ENCODE data around the gene PAH.

The PAH gene

GRCh38 chr12:102933168-102933567, 16.1 kb upstream of the PAH start:
- Mint-ChIP-seq H3K27me3 (peaks cover 31 to 32% of the 10 kb centered on the region in 2 donors), H3K4me3 (no peak overlapping the region), H3K9me3 (peaks cover 0 to 6% of the 10 kb centered on the region in 2 donors), H3K4me1 (ENCODE audit: low read depth in 2 of 2) (no peaks in the 10 kb centered on the region), H3K27ac (no peak overlapping the region), H3K36me3 (ENCODE audit: insufficient read depth) (no peaks in the 10 kb centered on the region)
- ATAC-seq (replicated peaks) = no peak
- no peak for DNase-seq

- Mint-ChIP-seq H3K27me3 (peaks cover 18 to 31% of the 10 kb centered on the region in 2 donors), H3K9me3 (no peaks in the 10 kb centered on the region), H3K36me3 (ENCODE audit: insufficient read depth) (peaks cover 3% of the 10 kb centered on the region), H3K27ac (no peak overlapping the region), H3K4me1 (ENCODE audit: low read depth in 2 of 2) (no peaks in the 10 kb centered on the region), H3K4me3 (no peak overlapping the region)
- DNase-seq (no peak), ATAC-seq (replicated peaks) (no peak)
Measured at GRCh38 chr12:102927220-102927619, 10.2 kb upstream of the PAH start.

GRCh38 chr12:102921240-102921639, 4.2 kb upstream of the PAH start:
- peaks cover 21 to 24% of the 10 kb centered on the region in 2 donors for H3K27me3 Mint-ChIP-seq
- H3K27ac Mint-ChIP-seq = no peak overlapping the region
- no peak overlapping the region for H3K4me3 Mint-ChIP-seq
- no peaks in the 10 kb centered on the region for H3K9me3 Mint-ChIP-seq
- peaks cover 0 to 5% of the 10 kb centered on the region in 2 donors for H3K4me1 Mint-ChIP-seq (ENCODE audit: low read depth in 2 of 2)
- ATAC-seq (replicated peaks) (no peak), DNase-seq (no peak)
- H3K36me3 Mint-ChIP-seq (ENCODE audit: insufficient read depth) = peaks cover 2% of the 10 kb centered on the region

- Mint-ChIP-seq H3K9me3 (no peaks in the 10 kb centered on the region), H3K27ac (no peak overlapping the region)
- no peak for ATAC-seq (replicated peaks)
Measured at GRCh38 chr12:102920271-102920670, 3.2 kb upstream of the PAH start.

GRCh38 chr12:102918840-102919239, 1.8 kb upstream of the PAH start:
- Mint-ChIP-seq H3K4me3 (no peak overlapping the region), H3K9me3 (no peaks in the 10 kb centered on the region)

More at GRCh38 chr12:102920271-102920670, 3.2 kb upstream of the PAH start:
- Mint-ChIP-seq H3K27me3 (peaks cover 18 to 21% of the 10 kb centered on the region in 2 donors), H3K4me3 (no peak overlapping the region), H3K4me1 (ENCODE audit: low read depth in 2 of 2) (peaks cover 0 to 5% of the 10 kb centered on the region in 2 donors), H3K36me3 (ENCODE audit: insufficient read depth) (no peaks in the 10 kb centered on the region)
- no peak for DNase-seq

GRCh38 chr12:102916252-102917025, 605 bp downstream of the PAH start:
- no peak for DNase-seq
- Mint-ChIP-seq H3K36me3 (ENCODE audit: insufficient read depth) (no peaks in the 10 kb centered on the region), H3K4me1 (ENCODE audit: low read depth in 2 of 2) (peaks cover 0 to 5% of the 10 kb centered on the region in 2 donors), H3K4me3 (peak overlapping the region; percentile 56 to 67), H3K27ac (no peak overlapping the region), H3K9me3 (no peaks in the 10 kb centered on the region), H3K27me3 (peaks cover 11 to 15% of the 10 kb centered on the region in 2 donors)
- ATAC-seq (replicated peaks) = no peak

More at GRCh38 chr12:102918840-102919239, 1.8 kb upstream of the PAH start:
- ATAC-seq (replicated peaks) (no peak), DNase-seq (no peak)
- H3K4me1 Mint-ChIP-seq (ENCODE audit: low read depth in 2 of 2) = peaks cover 0 to 5% of the 10 kb centered on the region in 2 donors
- H3K36me3 Mint-ChIP-seq (ENCODE audit: insufficient read depth) = no peaks in the 10 kb centered on the region
- H3K27ac Mint-ChIP-seq = no peak overlapping the region
- H3K27me3 Mint-ChIP-seq = peaks cover 9 to 18% of the 10 kb centered on the region in 2 donors

GRCh38 chr12:102913453-102914226, 3.4 kb downstream of the PAH start:
- no peaks in the 10 kb centered on the region for H3K36me3 Mint-ChIP-seq (ENCODE audit: insufficient read depth)
- ATAC-seq (replicated peaks) (no peak), DNase-seq (no peak)
- no peak overlapping the region for H3K4me3 Mint-ChIP-seq
- H3K4me1 Mint-ChIP-seq (ENCODE audit: low read depth in 2 of 2) = peaks cover 0 to 5% of the 10 kb centered on the region in 2 donors
- H3K27ac Mint-ChIP-seq = no peak overlapping the region
- no peaks in the 10 kb centered on the region for H3K9me3 Mint-ChIP-seq
- H3K27me3 Mint-ChIP-seq = peaks cover 10 to 18% of the 10 kb centered on the region in 2 donors

GRCh38 chr12:102912258-102912657, 4.8 kb downstream of the PAH start:
- Mint-ChIP-seq H3K36me3 (ENCODE audit: insufficient read depth) (no peaks in the 10 kb centered on the region), H3K9me3 (no peaks in the 10 kb centered on the region), H3K27ac (no peak overlapping the region), H3K27me3 (peaks cover 10 to 12% of the 10 kb centered on the region in 2 donors), H3K4me3 (no peak overlapping the region), H3K4me1 (ENCODE audit: low read depth in 2 of 2) (no peaks in the 10 kb centered on the region)
- DNase-seq = no peak
- ATAC-seq (replicated peaks) = no peak

- Mint-ChIP-seq H3K27ac (no peak overlapping the region), H3K4me1 (ENCODE audit: low read depth in 2 of 2) (no peaks in the 10 kb centered on the region), H3K4me3 (no peak overlapping the region), H3K27me3 (peaks cover 10 to 12% of the 10 kb centered on the region in 2 donors), H3K36me3 (ENCODE audit: insufficient read depth) (no peaks in the 10 kb centered on the region), H3K9me3 (no peaks in the 10 kb centered on the region)
- ATAC-seq (replicated peaks) (no peak), DNase-seq (no peak)
Measured at GRCh38 chr12:102911320-102911719, 5.7 kb downstream of the PAH start.

- H3K4me1 Mint-ChIP-seq (ENCODE audit: low read depth in 2 of 2) = no peaks in the 10 kb centered on the region
- H3K36me3 Mint-ChIP-seq (ENCODE audit: insufficient read depth) = no peaks in the 10 kb centered on the region
- H3K9me3 Mint-ChIP-seq = no peaks in the 10 kb centered on the region
- peaks cover 10 to 12% of the 10 kb centered on the region in 2 donors for H3K27me3 Mint-ChIP-seq
- H3K27ac Mint-ChIP-seq = no peak overlapping the region
- H3K4me3 Mint-ChIP-seq = no peak overlapping the region
- no peak for DNase-seq
- ATAC-seq (replicated peaks) = no peak
Measured at GRCh38 chr12:102910792-102911191, 6.3 kb downstream of the PAH start.

GRCh38 chr12:102910137-102910536, 6.9 kb downstream of the PAH start:
- Mint-ChIP-seq H3K27me3 (peaks cover 10 to 12% of the 10 kb centered on the region in 2 donors), H3K9me3 (no peaks in the 10 kb centered on the region), H3K4me3 (no peak overlapping the region), H3K27ac (no peak overlapping the region), H3K36me3 (ENCODE audit: insufficient read depth) (no peaks in the 10 kb centered on the region), H3K4me1 (ENCODE audit: low read depth in 2 of 2) (no peaks in the 10 kb centered on the region)
- no peak for DNase-seq
- no peak for ATAC-seq (replicated peaks)

- Mint-ChIP-seq H3K27ac (no peak overlapping the region), H3K27me3 (peaks cover 6 to 10% of the 10 kb centered on the region in 2 donors), H3K36me3 (ENCODE audit: insufficient read depth) (no peaks in the 10 kb centered on the region), H3K4me3 (no peak overlapping the region), H3K4me1 (ENCODE audit: low read depth in 2 of 2) (no peaks in the 10 kb centered on the region), H3K9me3 (no peaks in the 10 kb centered on the region)
- DNase-seq = no peak
- ATAC-seq (replicated peaks) = no peak
Measured at GRCh38 chr12:102907918-102908317, 9.1 kb downstream of the PAH start.

GRCh38 chr12:102905229-102905628, 11.8 kb downstream of the PAH start:
- DNase-seq = no peak
- Mint-ChIP-seq H3K4me1 (ENCODE audit: low read depth in 2 of 2) (no peaks in the 10 kb centered on the region), H3K27ac (no peak overlapping the region), H3K9me3 (no peaks in the 10 kb centered on the region), H3K36me3 (ENCODE audit: insufficient read depth) (no peaks in the 10 kb centered on the region), H3K27me3 (peaks cover 0 to 7% of the 10 kb centered on the region in 2 donors), H3K4me3 (no peak overlapping the region)
- ATAC-seq (replicated peaks) = no peak

Data from effector memory CD8-positive, alpha-beta T cell (primary cell).